Keratinocyte (primary cell): ENCODE results near the gene ABAT. TPM values are rescaled to one million over a fixed set of nuclear protein-coding genes. Genes with fewer than 3 reads are reported as not detected.
"Not testable (repeated sequence)": the region's sequence is repeated elsewhere in the genome, so short reads cannot be mapped to it uniquely, and the experiment has no call there.

Experiments
- DNase-seq: peaks from one replicate; pipeline ENCODE4 v3.0.0-alpha.2; 2011; ENCODE audit warnings: low read depth, missing footprints, low spot score
- FAIRE-seq: peaks from 2 replicates; lab custom pipeline; 2011; peaks lifted over from hg19 to GRCh38; lab: Jason Lieb, UNC
- H2AFZ ChIP-seq: 2 replicates; pipeline ENCODE4 v1.6.0; 2012; ENCODE audit warnings: low read length, control low read depth, inconsistent platforms; ENCODE audit not compliant: control insufficient read depth
- H3K27ac ChIP-seq: 2 replicates; pipeline ENCODE4 v1.5.1; 2011; ENCODE audit warnings: low read length; ENCODE audit not compliant: control insufficient read depth, insufficient read depth
- H3K27me3 ChIP-seq: 3 replicates; pipeline ENCODE4 v1.6.0; 2011; ENCODE audit warnings: low read length; ENCODE audit not compliant: control insufficient read depth, insufficient read depth; ENCODE audit errors: extremely low read depth
- H3K36me3 ChIP-seq, 2 experiments: 2 replicates in 1 of 2; 3 replicates in 1 of 2; pipeline ENCODE4 v1.5.1; 2011; ENCODE audit warnings: low read length in 2 of 2, mild to moderate bottlenecking in 1 of 2; ENCODE audit not compliant: control insufficient read depth in 2 of 2, insufficient read depth in 2 of 2; ENCODE audit errors: extremely low read depth in 1 of 2
- H3K4me1 ChIP-seq: 3 replicates; pipeline ENCODE4 v1.5.1; 2011; ENCODE audit warnings: low read length; ENCODE audit not compliant: control insufficient read depth, insufficient read depth; ENCODE audit errors: extremely low read depth
- H3K4me2 ChIP-seq: 3 replicates; pipeline ENCODE4 v1.6.0; 2011; ENCODE audit warnings: low read depth, low read length; ENCODE audit not compliant: control insufficient read depth, insufficient read depth; ENCODE audit errors: extremely low read depth
- H3K4me3 ChIP-seq, 3 experiments: fragments of 200-600 bp in 1 of 3; sonication (generic) in 1 of 3; 2 replicates in 2 of 3; 3 replicates in 1 of 3; pipeline ENCODE4 v1.5.1; 2011 to 2016; ENCODE audit warnings: low read length in 3 of 3, mild to moderate bottlenecking in 3 of 3, control low read depth in 2 of 3, inconsistent platforms in 1 of 3, low read depth in 1 of 3, mixed read lengths in 1 of 3, mixed run types in 1 of 3, moderate library complexity in 1 of 3; ENCODE audit not compliant: control insufficient read depth in 2 of 3, insufficient read depth in 2 of 3; ENCODE audit errors: extremely low read depth in 1 of 3
- H3K79me2 ChIP-seq: 2 replicates; pipeline ENCODE4 v1.6.0; 2012; ENCODE audit warnings: low read length; ENCODE audit not compliant: control insufficient read depth, insufficient read depth
- H3K9ac ChIP-seq: 3 replicates; pipeline ENCODE4 v1.6.0; 2011; ENCODE audit warnings: low read length; ENCODE audit not compliant: control insufficient read depth, insufficient read depth; ENCODE audit errors: extremely low read depth
- H3K9me1 ChIP-seq: 3 replicates; pipeline ENCODE4 v1.6.0; 2011; ENCODE audit warnings: low read length; ENCODE audit not compliant: control insufficient read depth, insufficient read depth; ENCODE audit errors: extremely low read depth
- H3K9me3 ChIP-seq: 2 replicates; pipeline ENCODE4 v1.5.1; 2012; ENCODE audit warnings: low read depth, low read length; ENCODE audit not compliant: control insufficient read depth
- H4K20me1 ChIP-seq: 3 replicates; pipeline ENCODE4 v1.6.0; 2011; ENCODE audit warnings: low read length; ENCODE audit not compliant: control insufficient read depth, insufficient read depth; ENCODE audit errors: extremely low read depth
- CTCF ChIP-seq, 3 experiments: IDR thresholded peaks in 1 of 3; conservative IDR thresholded peaks in 1 of 3; optimal IDR thresholded peaks in 1 of 3; 2 replicates in 2 of 3; 3 replicates in 1 of 3; pipeline versions ENCODE3 to v1.5.1; 2011; ENCODE audit warnings: low read length in 3 of 3, mild to moderate bottlenecking in 3 of 3, moderate library complexity in 2 of 3, control low read depth in 1 of 3, inconsistent platforms in 1 of 3; ENCODE audit not compliant: insufficient read depth in 2 of 3; ENCODE audit errors: extremely low read depth in 1 of 3
- EZH2 ChIP-seq: IDR thresholded peaks from one replicate; pipeline ENCODE4 v1.6.1; 2012; ENCODE audit warnings: inconsistent platforms, mild to moderate bottlenecking, low read length, moderate library complexity
- dilution Hi-C: fragments of 300-500 bp; cut with MboI; formaldehyde crosslinking; loops from one replicate; pipeline ENCODE4 v1.7.0; 2020; ENCODE audit warnings: low sequenced_read_pairs; ENCODE audit not compliant: extremely low pct_ligation_motif_present
- polyA plus RNA-seq, 5 experiments: library from polyadenylated mRNA; depleted of rRNA in 3 of 5; stranded (reverse) in 3 of 5; stranded (forward) in 1 of 5; unstranded in 1 of 5; fragments of >200 nt; gene quantifications; 1 replicate in 1 of 5; 2 replicates in 3 of 5; 3 replicates in 1 of 5; pipeline versions ENCODE4 v1.2.1 to v1.2.3, GENCODE V29; 2011 to 2012; ENCODE audit warnings: missing spikeins in 2 of 5, low read depth in 1 of 5, low replicate concordance in 1 of 5

ABAT gene
- polyA plus RNA-seq, 1 donor (not counting 4 experiments of a cell fraction or from before 2014, with no cell fraction given): 13.7 TPM

DNA sequence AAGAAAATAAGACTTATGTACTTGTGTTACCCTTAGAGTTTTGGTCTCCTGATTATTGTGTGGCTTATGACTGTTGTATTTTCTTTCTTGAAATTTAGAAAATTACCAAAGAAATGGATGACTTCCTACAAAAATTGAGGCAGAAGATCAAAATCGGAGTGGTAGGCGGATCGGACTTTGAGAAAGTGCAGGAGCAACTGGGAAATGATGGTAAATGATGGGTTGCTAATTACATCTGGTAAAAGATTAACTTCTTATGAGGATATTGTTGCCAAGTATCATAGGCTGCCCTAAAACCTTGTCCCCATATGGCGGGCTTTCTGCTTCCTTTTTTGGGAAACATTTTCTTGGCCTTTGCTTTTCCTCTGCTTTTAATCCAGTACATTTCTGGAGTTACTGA, 127.3 kb downstream of the ABAT start:
- Histone ChIP-seq H2AFZ (no peak overlapping the region), H3K4me2 (no peak overlapping the region), H3K4me3 (no peak overlapping the region), H3K9ac (no peak overlapping the region), H3K36me3 (peaks cover 20 to 41% of the 10 kb centered on the region in 2 experiments), H3K9me1 (peaks cover 3% of the 10 kb centered on the region), H3K4me1 (peaks cover 17% of the 10 kb centered on the region), H3K79me2 (peaks cover 88% of the 10 kb centered on the region), H3K27ac (no peak overlapping the region), H4K20me1 (peaks cover 7% of the 10 kb centered on the region), H3K9me3 (no peaks in the 10 kb centered on the region), H3K27me3 (no peaks in the 10 kb centered on the region)
- TF ChIP-seq EZH2: no peak
- TF ChIP-seq CTCF (optimal IDR thresholded peaks at IDR 0.05 in 1 of 3, IDR thresholded peaks at IDR 0.05 in 1 of 3, conservative IDR thresholded peaks at IDR 0.05 in 1 of 3; ENCODE audit: extremely low read depth in 1 of 3, insufficient read depth in 2 of 3, low read length in 3 of 3): no peak
- DNase-seq (no peak), FAIRE-seq (no peak)
- dilution Hi-C loops: no loop called here

- DNase-seq, H3K4me3 ChIP-seq, H4K20me1 ChIP-seq, H3K9me3 ChIP-seq, H3K9me1 ChIP-seq, dilution Hi-C loops, H2AFZ ChIP-seq, H3K4me2 ChIP-seq, H3K9ac ChIP-seq, FAIRE-seq, H3K27ac ChIP-seq, H3K27me3 ChIP-seq: not testable (repeated sequence)
- peaks cover 11% of the 10 kb centered on the region for H3K4me1 ChIP-seq
- H3K36me3 ChIP-seq: peaks cover 29 to 52% of the 10 kb centered on the region in 2 experiments
- peaks cover 78% of the 10 kb centered on the region for H3K79me2 ChIP-seq
Measured at GRCh38 chr16:8803733-8804132, 129.3 kb downstream of the ABAT start.

DNA sequence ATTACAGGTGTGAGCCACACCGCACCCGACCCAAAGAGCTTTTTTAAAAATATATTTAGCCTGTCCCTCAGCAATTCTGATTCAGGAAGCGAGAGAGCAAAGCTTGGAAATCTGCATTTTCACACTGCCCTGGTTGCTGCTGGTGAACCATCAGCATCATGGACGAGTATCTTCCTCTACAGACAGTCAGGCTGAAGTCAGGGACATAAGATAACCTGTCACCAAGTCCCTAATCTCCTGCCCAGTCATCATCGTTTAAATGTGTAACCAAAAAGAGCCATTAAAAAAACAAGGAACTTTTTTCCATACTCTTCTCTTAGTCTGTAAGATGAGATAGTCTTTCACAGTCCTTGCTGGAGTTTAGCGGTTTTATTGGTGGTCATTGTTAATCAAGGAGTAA, 129.9 kb downstream of the ABAT start:
- Histone ChIP-seq H3K4me2 (no peak overlapping the region), H3K4me3 (no peak overlapping the region), H2AFZ (no peak overlapping the region), H3K27ac (no peak overlapping the region), H3K9me3 (no peaks in the 10 kb centered on the region), H3K36me3 (peaks cover 32 to 54% of the 10 kb centered on the region in 2 experiments), H4K20me1 (peaks cover 10% of the 10 kb centered on the region), H3K27me3 (no peaks in the 10 kb centered on the region), H3K79me2 (peaks cover 74% of the 10 kb centered on the region), H3K9me1 (peaks cover 2% of the 10 kb centered on the region), H3K4me1 (peaks cover 5% of the 10 kb centered on the region), H3K9ac (no peak overlapping the region)
- FAIRE-seq: no peak
- no peak for TF ChIP-seq CTCF (optimal IDR thresholded peaks at IDR 0.05 in 1 of 3, IDR thresholded peaks at IDR 0.05 in 1 of 3, conservative IDR thresholded peaks at IDR 0.05 in 1 of 3; ENCODE audit: extremely low read depth in 1 of 3, insufficient read depth in 2 of 3, low read length in 3 of 3)
- no peak for TF ChIP-seq EZH2
- dilution Hi-C loops: no loop called here
- no peak for DNase-seq
